Heart right ventricle (tissue), 16 donors: ENCODE measurements around the gene LBHD2. TPM values are rescaled to one million over a fixed set of nuclear protein-coding genes. Genes with fewer than 3 reads are reported as not detected.

Experiments
- ATAC-seq, 8 donors: fragments of 200-7000 bp; cut with Tn5 transposase; one replicate each; pipeline ENCODE4 v1.9.1; 2020; ENCODE audit warnings: mild to moderate bottlenecking in 8 of 8, moderate library complexity in 8 of 8, moderate number of reproducible peaks in 1 of 8
- DNase-seq, 2 donors: peaks; one replicate each; pipeline ENCODE4 v3.0.0-alpha.2; 2020
- H3K27ac ChIP-seq, 10 donors: fragments of 200-600 bp; sonication (generic) in 2 of 10; one replicate each; pipeline versions ENCODE4 v1.5.0 to v1.8.0; 2020 to 2022; ENCODE audit warnings: mild to moderate bottlenecking in 3 of 10
- H3K27me3 ChIP-seq, 7 donors: fragments of 200-600 bp; one replicate each; pipeline ENCODE4 v1.8.0; 2021 to 2022; ENCODE audit warnings: mild to moderate bottlenecking in 2 of 7
- H3K36me3 ChIP-seq, 9 donors: fragments of 200-600 bp; sonication (generic) in 1 of 9; one replicate each; pipeline versions ENCODE4 v1.5.0 to v1.8.0; 2020 to 2022; ENCODE audit warnings: mild to moderate bottlenecking in 2 of 9
- H3K4me1 ChIP-seq, 9 donors: fragments of 200-600 bp; sonication (generic) in 1 of 9; one replicate each; pipeline versions ENCODE4 v1.5.0 to v1.8.0; 2020 to 2022; ENCODE audit warnings: mild to moderate bottlenecking in 4 of 9
- H3K4me3 ChIP-seq, 10 donors: fragments of 200-600 bp; sonication (generic) in 2 of 10; one replicate each; pipeline versions ENCODE4 v1.5.0 to v1.8.0; 2020 to 2022; ENCODE audit warnings: mild to moderate bottlenecking in 7 of 10, moderate library complexity in 2 of 10
- H3K9me3 ChIP-seq, 11 donors: fragments of 200-600 bp in 10 of 11; sonication (generic) in 2 of 11; one replicate each; pipeline versions ENCODE4 v1.5.0 to v1.8.0; 2013 to 2022; ENCODE audit warnings: mild to moderate bottlenecking in 2 of 11, control low read depth in 1 of 11, moderate library complexity in 1 of 11
- WGBS, 2 donors: extraction: QIAGEN DNeasy Blood & Tissue Kit; methylation state at CpG; one replicate each; pipeline ENCODE4 v1.1.7; 2013; ENCODE audit warnings: inconsistent platforms in 1 of 2; 5-methylcytosine and 5-hydroxymethylcytosine counted together
- intact Hi-C, 10 donors: fragments of 100-400 bp; cut with DNase I; formaldehyde crosslinking; loops; one replicate each; pipeline versions ENCODE4 v1.11.1 to v1.14.2; 2022
- polyA plus RNA-seq, 2 donors: library from polyadenylated mRNA; stranded (reverse); fragments of 200-250 nt; gene quantifications; one replicate each; pipeline ENCODE4 v1.2.3, GENCODE V29; 2013
- total RNA-seq, 10 donors: library from RNA; stranded (reverse); fragmentation: NEBNext Ultra II Directional in 3 of 10; extraction: Animal tissue kit (Norgen Biotek cat#: 25700) in 3 of 10; gene quantifications; one replicate each; pipeline versions ENCODE4 v1.2.1 to v1.2.4, GENCODE V29; 2021 to 2023
- TF ChIP-seq, protein P1 (sequence below), 9 donors: fragments of 200-600 bp; sonication (generic) in 2 of 9; IDR thresholded peaks; one replicate each; pipeline versions ENCODE4 v1.5.0 to v1.8.0; 2021 to 2022; ENCODE audit warnings: antibody characterized with exemption in 9 of 9, mild to moderate bottlenecking in 5 of 9, moderate library complexity in 1 of 9
- donor health status: Arrhythmogenic right ventricular cardiomyopathy.
- donor health status: ischemic (EF 13 %, LVEDD 7.1; RV severe dilation, severe dysfunction).
- donor health status: healthy with polysubstance abuse.
- donor health status: DM: no; HTN: yes; CAD: no.
- donor health status: DM: no; HTN: no; CAD: no.
- donor health status: ischemic (EF 25% LVEDD 6.9; RV normal size, moderate dysfunction).
- donor health status: ischemic (EF 25% LVEDD 5.7; RV mildly dilated, moderate dysfunction).
- donor health status: healthy.
- donor health status: DM: yes; HTN: yes; CAD: no.
- donor health status: Ischemic cardiomyopathy.
- donor health status: ischemic (EF 35%, LVEDD 5.7; RV mildly dilated, moderate dysfunction).
- donor health status: nonischemic (EF 11% LVEDD 7.7; RV severe dilation, severe dysfunction).
- donor health status: DM: yes; HTN: yes; CAD: no.
- donor health status: PGD.
- donor health status: ischemic (EF 29% LVEDD 5.4; RV normal size, mild dysfunction).
- donor health status: nonischemic (EF 23%, LVEDD 6.1; RV moderate dilation, normal function).

Gene LBHD2
- total and polyA plus RNA-seq, 12 donors, result 0.19 TPM; not detected in 11

DNA sequence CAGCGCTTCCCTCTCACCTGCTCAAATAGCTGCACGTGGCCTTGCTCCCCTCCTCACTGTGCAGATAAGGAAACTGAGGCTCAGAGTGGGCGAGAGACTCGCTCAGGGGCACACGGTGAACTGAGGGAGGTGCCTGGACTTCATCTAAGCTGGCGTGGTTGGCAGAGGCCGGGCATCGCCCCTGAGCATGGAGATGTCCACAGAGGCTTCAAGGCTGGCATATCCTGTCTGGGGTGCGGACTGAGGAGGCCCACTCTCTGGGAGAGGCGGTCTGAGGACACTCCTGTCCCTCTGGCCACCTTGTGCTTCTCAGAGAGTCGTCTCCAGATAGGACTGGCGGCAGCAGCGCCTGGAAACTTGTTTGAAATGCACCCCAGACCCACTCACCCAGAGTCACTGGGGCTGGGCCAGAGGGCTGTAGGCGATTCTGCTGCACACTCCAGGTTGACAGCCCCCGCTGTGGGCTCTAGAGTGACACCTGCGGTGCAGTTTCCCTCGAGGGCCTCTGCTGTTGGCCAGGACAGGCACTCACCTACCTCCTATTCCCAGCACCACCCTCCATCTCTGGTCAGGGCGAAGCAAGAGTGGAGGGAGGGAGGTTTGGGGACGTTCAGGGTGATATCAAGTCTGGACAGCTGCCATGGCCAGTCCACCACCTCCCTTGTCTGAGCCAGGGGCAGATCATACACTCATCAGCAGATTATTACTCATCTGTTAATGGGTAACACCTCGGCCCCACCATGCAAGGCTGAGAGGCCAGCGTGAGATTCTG lies 11.2 kb upstream of the LBHD2 start:
- H3K9me3 ChIP-seq, result no peaks in the 10 kb centered on the region
- WGBS, 2 donors, result 78 to 82% methylated on average over 21 of the region's 21 CpGs
- DNase-seq (no peak), ATAC-seq (no peak)
- peaks cover 3 to 44% (median 30%) of the 10 kb centered on the region in 9 donors for H3K4me1 ChIP-seq
- H3K27ac ChIP-seq, result no peak overlapping the region
- no peak overlapping the region for H3K4me3 ChIP-seq
- intact Hi-C loops, result loop anchor here in 2 of 10 donors (10.0 kb wide), 1 partner anchor 222 kb away; no protein-coding TSS in a partner anchor
- TF ChIP-seq, protein P1, sequence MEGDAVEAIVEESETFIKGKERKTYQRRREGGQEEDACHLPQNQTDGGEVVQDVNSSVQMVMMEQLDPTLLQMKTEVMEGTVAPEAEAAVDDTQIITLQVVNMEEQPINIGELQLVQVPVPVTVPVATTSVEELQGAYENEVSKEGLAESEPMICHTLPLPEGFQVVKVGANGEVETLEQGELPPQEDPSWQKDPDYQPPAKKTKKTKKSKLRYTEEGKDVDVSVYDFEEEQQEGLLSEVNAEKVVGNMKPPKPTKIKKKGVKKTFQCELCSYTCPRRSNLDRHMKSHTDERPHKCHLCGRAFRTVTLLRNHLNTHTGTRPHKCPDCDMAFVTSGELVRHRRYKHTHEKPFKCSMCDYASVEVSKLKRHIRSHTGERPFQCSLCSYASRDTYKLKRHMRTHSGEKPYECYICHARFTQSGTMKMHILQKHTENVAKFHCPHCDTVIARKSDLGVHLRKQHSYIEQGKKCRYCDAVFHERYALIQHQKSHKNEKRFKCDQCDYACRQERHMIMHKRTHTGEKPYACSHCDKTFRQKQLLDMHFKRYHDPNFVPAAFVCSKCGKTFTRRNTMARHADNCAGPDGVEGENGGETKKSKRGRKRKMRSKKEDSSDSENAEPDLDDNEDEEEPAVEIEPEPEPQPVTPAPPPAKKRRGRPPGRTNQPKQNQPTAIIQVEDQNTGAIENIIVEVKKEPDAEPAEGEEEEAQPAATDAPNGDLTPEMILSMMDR (IDR thresholded peaks at IDR 0.05), result no peak
- H3K36me3 ChIP-seq, result no peaks in the 10 kb centered on the region
- peaks cover 0 to 8% (median 0%) of the 10 kb centered on the region in 7 donors for H3K27me3 ChIP-seq

DNA sequence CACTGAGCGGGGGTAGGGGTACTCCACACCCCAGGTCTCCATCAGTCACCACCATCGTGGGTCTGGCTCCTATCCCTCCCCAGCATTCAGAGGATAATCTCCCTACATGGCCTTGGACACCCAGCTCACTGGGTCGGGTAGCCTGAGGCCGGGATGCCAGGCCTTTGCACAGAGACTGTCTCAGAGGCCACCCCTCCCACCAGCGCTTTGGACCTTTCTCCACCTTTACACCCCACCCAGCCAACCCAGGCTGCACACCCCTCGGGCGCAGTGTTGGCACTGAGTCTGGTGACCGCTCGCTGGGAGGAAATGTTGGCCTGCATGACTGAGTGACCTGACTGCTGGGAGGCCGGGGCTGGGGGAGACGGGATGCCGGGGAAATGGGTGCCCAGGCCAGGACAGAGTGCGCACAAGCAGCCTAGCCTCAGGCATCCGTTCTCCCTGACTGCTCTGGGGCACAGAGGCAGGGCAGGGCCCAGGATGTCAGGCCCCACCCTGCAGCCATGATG lies 10.6 kb upstream of the LBHD2 start:
- WGBS, 2 donors, result 79 to 86% methylated on average over 14 of the region's 14 CpGs
- H3K36me3 ChIP-seq, result no peaks in the 10 kb centered on the region
- no peak for DNase-seq
- intact Hi-C loops, result loop anchor here in 2 of 10 donors (10.0 kb wide), 1 partner anchor 221 kb away; no protein-coding TSS in a partner anchor
- H3K27ac ChIP-seq, result peak overlapping the region in 4 of 10 donors; percentile 83 to 96 (median 90)
- peaks cover 3 to 44% (median 30%) of the 10 kb centered on the region in 9 donors for H3K4me1 ChIP-seq
- peaks cover 0 to 8% (median 0%) of the 10 kb centered on the region in 7 donors for H3K27me3 ChIP-seq
- no peaks in the 10 kb centered on the region for H3K9me3 ChIP-seq
- TF ChIP-seq, protein P1 (IDR thresholded peaks at IDR 0.05), result no peak
- no peak for ATAC-seq
- no peak overlapping the region for H3K4me3 ChIP-seq

DNA sequence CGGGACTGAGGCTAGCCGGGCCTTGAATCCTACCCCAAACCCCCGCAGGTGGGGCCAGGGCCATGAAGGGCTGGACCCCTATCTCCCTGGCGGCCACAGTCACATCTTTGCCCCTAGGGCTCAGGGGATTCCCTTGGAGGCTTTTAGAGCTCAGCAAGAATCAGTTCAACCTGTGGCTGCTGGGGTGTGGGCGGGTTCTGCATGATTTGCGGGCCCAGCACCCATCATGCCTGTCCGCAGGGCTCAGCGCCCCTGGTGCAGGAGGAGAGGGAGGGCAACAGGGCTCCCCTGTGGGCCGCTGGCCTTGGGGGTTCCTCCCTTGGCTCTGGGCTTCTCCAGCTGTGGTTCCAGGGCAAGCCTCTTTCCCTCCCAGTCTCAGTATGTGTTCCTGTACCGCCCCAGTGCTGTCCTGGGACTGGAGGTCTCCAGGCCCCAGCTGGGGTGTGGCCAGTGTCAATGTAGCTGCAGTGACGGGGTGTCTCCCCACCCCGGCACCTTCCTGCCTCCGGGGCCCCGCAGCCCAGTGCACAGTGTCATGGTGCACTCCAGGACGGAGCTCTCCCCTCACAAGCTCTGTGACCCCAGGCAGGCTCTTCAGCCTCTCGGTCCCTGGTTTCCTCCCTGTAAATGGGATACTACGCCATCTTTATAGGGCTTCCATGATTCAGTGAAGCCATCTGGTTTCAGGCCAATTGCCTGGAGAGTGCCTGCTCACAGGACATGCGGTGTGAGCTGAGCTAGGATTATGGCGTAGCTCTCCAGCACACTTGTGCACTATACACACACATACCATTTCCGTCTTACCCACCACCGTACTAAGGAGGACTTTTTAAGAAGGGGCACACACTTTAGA lies 9.9 kb upstream of the LBHD2 start:
- ATAC-seq, result peak in 6 of 8 donors; percentile 5 to 31 (median 20)
- intact Hi-C loops, result loop anchor here in 4 of 10 donors (2.0 to 10.0 kb wide), 3 partner anchors 17 to 221 kb away; partner anchors contain the start of gene CDC42BPB (in 1 of the 4)
- H3K27ac ChIP-seq, result peak overlapping the region; percentile 20 to 96 (median 80)

More for the DNA sequence above, 9.9 kb upstream of the LBHD2 start:
- Histone ChIP-seq H3K4me1 (peaks cover 3 to 44% (median 30%) of the 10 kb centered on the region in 9 donors), H3K36me3 (no peaks in the 10 kb centered on the region), H3K9me3 (no peaks in the 10 kb centered on the region), H3K4me3 (no peak overlapping the region), H3K27me3 (peaks cover 0 to 12% (median 0%) of the 10 kb centered on the region in 7 donors)
- no peak for DNase-seq
- 60 to 64% methylated on average over 21 of the region's 21 CpGs for WGBS, 2 donors
- TF ChIP-seq, protein P1 (IDR thresholded peaks at IDR 0.05), result no peak
